NCI-H1105 (cell line): ENCODE measurements around the gene RBM38.

Source experiments
- DNase-seq: peaks from one replicate; lab custom pipeline; 2025; lab: John Stamatoyannopoulos, UW

The RBM38 gene

DNA sequence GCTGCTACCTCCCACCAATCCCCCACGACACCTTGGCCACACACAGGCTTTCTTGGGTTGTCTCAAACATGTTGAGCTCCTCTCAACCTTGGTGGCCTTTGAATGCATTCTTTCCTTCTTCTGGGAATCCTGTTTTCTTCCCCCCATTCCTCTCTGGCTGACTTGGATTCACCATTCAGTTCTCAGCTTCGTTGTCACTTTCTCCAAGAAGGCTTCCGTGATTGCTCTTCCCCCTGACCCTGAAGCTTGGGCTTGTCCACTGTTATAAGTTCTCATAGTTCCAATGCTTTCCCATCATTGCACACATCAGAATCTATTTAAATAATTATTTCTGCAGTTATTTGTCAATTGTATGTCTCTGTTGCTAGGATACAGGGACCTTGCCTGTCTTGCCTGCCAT is 64.2 kb downstream of the RBM38 start:
- DNase-seq = no peak

DNA sequence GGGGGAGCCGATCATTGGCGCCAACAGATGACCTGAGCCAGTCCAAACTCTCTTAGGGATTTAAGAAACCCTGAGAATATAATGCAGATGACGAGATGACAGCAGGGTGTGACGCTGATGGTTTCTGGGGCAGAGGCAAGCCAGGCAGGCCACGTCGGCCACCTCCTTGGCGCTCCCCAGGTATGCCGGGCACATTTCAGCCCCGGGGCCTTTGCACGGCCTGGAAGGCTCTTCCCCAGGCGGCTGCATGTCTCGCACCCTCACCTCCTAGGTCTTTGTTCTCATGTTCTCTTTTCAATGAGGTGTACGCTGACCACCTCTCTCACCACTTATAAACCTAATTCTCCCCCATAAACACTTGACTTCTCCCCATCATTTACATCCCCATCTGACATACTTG is 64.9 kb downstream of the RBM38 start:
- DNase-seq = no peak

GRCh38 chr20:57457243-57458095 is 66.3 kb downstream of the RBM38 start:
- no peak for DNase-seq

DNA sequence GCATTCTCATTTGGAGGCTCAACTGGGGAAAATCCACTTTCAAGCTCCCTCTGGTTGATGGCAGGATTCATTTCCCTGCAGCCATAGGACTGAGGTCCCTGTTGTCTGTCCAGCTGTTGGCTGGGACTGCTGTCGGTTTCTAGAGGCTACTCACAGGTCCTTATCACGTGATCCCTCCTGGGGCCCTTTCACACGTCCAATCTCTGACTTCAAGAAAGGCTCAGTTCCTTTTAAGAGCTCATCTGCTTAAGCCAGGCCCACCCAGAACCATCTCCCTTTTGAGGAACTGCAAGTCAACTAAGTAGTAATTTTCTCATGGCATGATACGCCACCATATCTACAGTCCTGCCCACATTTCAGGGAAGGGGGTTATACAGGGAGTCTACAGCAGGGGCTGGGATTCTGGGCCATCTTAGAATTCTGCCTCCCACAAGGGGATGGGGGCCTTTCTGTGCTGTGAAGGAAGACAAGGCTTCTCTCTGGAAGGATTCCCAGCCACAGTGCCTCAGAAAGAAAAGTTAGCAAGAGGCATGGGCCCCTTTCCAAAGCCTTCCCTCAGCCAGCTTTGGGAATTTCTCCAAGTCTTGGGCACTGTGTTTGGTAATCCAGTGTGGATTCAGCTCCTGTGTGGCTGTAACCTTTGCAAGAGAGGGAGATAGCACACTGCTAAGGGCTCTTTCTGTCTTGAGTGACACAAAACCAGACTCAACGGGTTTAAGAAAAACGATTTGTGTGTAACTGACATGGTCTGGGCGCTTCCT is 67.4 kb downstream of the RBM38 start:
- DNase-seq = no peak
